Measurements from ENCODE around the gene PCGF3. TPM values are rescaled to one million over a fixed set of nuclear protein-coding genes. Genes with fewer than 3 reads are reported as not detected.

Gene PCGF3
- total RNA-seq, 1 experiment from 2014 or later = 66.3 TPM

GRCh38 chr4:658681-659667, 46.7 kb upstream of the PCGF3 start:
- intact Hi-C loops (cut with micrococcal nuclease) = no loop called here
- DNase-seq (ENCODE audit: low read depth, low spot score) (no peak), ATAC-seq (no peak)
- TF ChIP-seq REST (IDR thresholded peaks at IDR 0.05; ENCODE audit: low read depth) (no peak), CTCF (IDR thresholded peaks at IDR 0.05 in 2 of 3, conservative IDR thresholded peaks at IDR 0.05 in 1 of 3; ENCODE audit: borderline replicate concordance in 1 of 3, insufficient read depth in 1 of 3, low read depth in 2 of 3, low read length in 2 of 3) (no peak), EGR1 (IDR thresholded peaks at IDR 0.05; ENCODE audit: low read depth) (no peak), EZH2phosphoT487 (IDR thresholded peaks at IDR 0.05; ENCODE audit: borderline replicate concordance) (no peak), ZBTB33 (IDR thresholded peaks at IDR 0.05; ENCODE audit: extremely low read depth, insufficient replicate concordance, low read length) (no peak), SRF (IDR thresholded peaks at IDR 0.05; ENCODE audit: low read depth) (no peak), YY1 (IDR thresholded peaks at IDR 0.05; ENCODE audit: extremely low read depth, insufficient replicate concordance, low read depth, low read length) (no peak), ELF1 (IDR thresholded peaks at IDR 0.05; ENCODE audit: borderline replicate concordance, low read depth) (no peak), FOSL1 (IDR thresholded peaks at IDR 0.05; ENCODE audit: low read depth) (no peak), POLR2AphosphoS5 (IDR thresholded peaks at IDR 0.05; ENCODE audit: low read depth, low read length) (no peak), POLR2A (IDR thresholded peaks at IDR 0.05; ENCODE audit: borderline replicate concordance, extremely low read depth, insufficient read depth, insufficient read length) (no peak), JUND (IDR thresholded peaks at IDR 0.05) (no peak), CBX3 (IDR thresholded peaks at IDR 0.05; ENCODE audit: low read depth) (no peak), ZFX (IDR thresholded peaks at IDR 0.05) (no peak)
- Histone ChIP-seq H3K4me3 (replicated peaks in 1 of 2; ENCODE audit: low read depth in 1 of 2, low read length in 2 of 2) (no peak overlapping the region), H3K4me1 (ENCODE audit: control insufficient read depth in 1 of 2, insufficient read depth in 2 of 2, low read length in 2 of 2) (no peaks in the 10 kb centered on the region), H3K9me3 (ENCODE audit: control insufficient read depth in 1 of 2, insufficient read depth in 1 of 2, low read depth in 1 of 2, low read length in 2 of 2) (no peaks in the 10 kb centered on the region), H3K27ac (ENCODE audit: low read depth, low read length) (no peak overlapping the region), H4K20me1 (ENCODE audit: insufficient read depth) (no peaks in the 10 kb centered on the region), H3K36me3 (ENCODE audit: control insufficient read depth in 1 of 2, insufficient read depth in 2 of 2, low read length in 2 of 2) (no peaks in the 10 kb centered on the region), H3K9ac (ENCODE audit: low read length) (no peak overlapping the region), H3K79me2 (ENCODE audit: insufficient read depth, low read length) (no peaks in the 10 kb centered on the region), H2AFZ (ENCODE audit: low read depth, low read length, poor library complexity, severe bottlenecking) (no peak overlapping the region), H3K9me2 (ENCODE audit: insufficient read depth) (no peaks in the 10 kb centered on the region), H3K4me2 (ENCODE audit: low read length) (no peak overlapping the region), H3K27me3 (ENCODE audit: insufficient read depth, low read length) (no peaks in the 10 kb centered on the region)
- ChIA-PET CTCF (no interaction called here), POLR2A (no interaction called here), RAD21 (ENCODE audit: low non-redundant PET in 1 of 2, low total read pairs in 2 of 2, uncharacterized antibody in 2 of 2, unreplicated experiment in 2 of 2) (no interaction called here)
- no TSS peak for BruUV-seq (replicated peaks)
